Astrocyte (in vitro differentiated cells and primary cell): ENCODE data around the gene ZFR. TPM values are rescaled to one million over a fixed set of nuclear protein-coding genes. Genes with fewer than 3 reads are reported as not detected.
"Not testable (repeated sequence)": the region's sequence is repeated elsewhere in the genome, so short reads cannot be mapped to it uniquely, and the experiment has no call there.

Source experiments
- DNase-seq: peaks from one replicate; pipeline ENCODE4 v3.0.0-alpha.2; 2010; ENCODE audit warnings: low read depth
- FAIRE-seq: peaks from 2 replicates; lab custom pipeline; 2011; peaks lifted over from hg19 to GRCh38; lab: Jason Lieb, UNC
- H2AFZ ChIP-seq: 2 replicates; pipeline ENCODE4 v1.6.0; 2012; ENCODE audit warnings: low read depth, low read length, inconsistent platforms
- H3K27ac ChIP-seq: 2 replicates; pipeline ENCODE4 v1.5.1; 2011; ENCODE audit warnings: low read depth, low read length, inconsistent platforms
- H3K27me3 ChIP-seq: 2 replicates; pipeline ENCODE4 v1.6.0; 2011; ENCODE audit warnings: low read length, inconsistent platforms; ENCODE audit not compliant: insufficient read depth
- H3K36me3 ChIP-seq: 2 replicates; pipeline ENCODE4 v1.5.1; 2011; ENCODE audit warnings: low read length, inconsistent platforms; ENCODE audit not compliant: insufficient read depth
- H3K4me1 ChIP-seq: 2 replicates; pipeline ENCODE4 v1.5.1; 2011; ENCODE audit warnings: low read length, inconsistent platforms; ENCODE audit not compliant: insufficient read depth
- H3K4me2 ChIP-seq: 2 replicates; pipeline ENCODE4 v1.6.0; 2012; ENCODE audit warnings: low read length, inconsistent platforms
- H3K4me3 ChIP-seq: 2 replicates; pipeline ENCODE4 v1.5.1; 2011; ENCODE audit warnings: low read depth, mild to moderate bottlenecking, low read length, inconsistent platforms; ENCODE audit not compliant: insufficient read depth
- H3K79me2 ChIP-seq: 2 replicates; pipeline ENCODE4 v1.6.0; 2012; ENCODE audit warnings: mild to moderate bottlenecking, low read length, inconsistent platforms; ENCODE audit not compliant: insufficient read depth
- H3K9ac ChIP-seq: 2 replicates; pipeline ENCODE4 v1.6.0; 2012; ENCODE audit warnings: mild to moderate bottlenecking, low read length, inconsistent platforms
- H3K9me3 ChIP-seq: 2 replicates; pipeline ENCODE4 v1.5.1; 2012; ENCODE audit warnings: low read depth, mild to moderate bottlenecking, low read length, inconsistent platforms; ENCODE audit not compliant: insufficient read depth
- H4K20me1 ChIP-seq: 2 replicates; pipeline ENCODE4 v1.6.0; 2012; ENCODE audit warnings: low read length, inconsistent platforms; ENCODE audit not compliant: insufficient read depth
- H3K27ac Mint-ChIP-seq: one replicate; pipeline ENCODE4 v1.8.0; 2021; ENCODE audit warnings: mild to moderate bottlenecking, mixed read lengths; ENCODE audit not compliant: unreplicated experiment
- H3K27me3 Mint-ChIP-seq: one replicate; pipeline ENCODE4 v1.8.0; 2021; ENCODE audit warnings: low read depth, mixed read lengths; ENCODE audit not compliant: unreplicated experiment
- H3K36me3 Mint-ChIP-seq: one replicate; pipeline ENCODE4 v1.8.0; 2021; ENCODE audit warnings: low read depth, mixed read lengths; ENCODE audit not compliant: unreplicated experiment
- H3K4me1 Mint-ChIP-seq: one replicate; pipeline ENCODE4 v1.8.0; 2021; ENCODE audit warnings: low read depth, mixed read lengths; ENCODE audit not compliant: unreplicated experiment
- H3K4me3 Mint-ChIP-seq: one replicate; pipeline ENCODE4 v1.8.0; 2021; ENCODE audit warnings: mild to moderate bottlenecking, moderate library complexity, mixed read lengths; ENCODE audit not compliant: unreplicated experiment
- H3K9me3 Mint-ChIP-seq: one replicate; pipeline ENCODE4 v1.8.0; 2021; ENCODE audit warnings: mild to moderate bottlenecking, mixed read lengths; ENCODE audit not compliant: unreplicated experiment
- EZH2 ChIP-seq: IDR thresholded peaks from 2 replicates; pipeline ENCODE4 v1.6.1; 2012; ENCODE audit warnings: mild to moderate bottlenecking, low read length, inconsistent platforms; ENCODE audit not compliant: insufficient read depth
- total RNA-seq: library from RNA; stranded (reverse); gene quantifications from 2 replicates; pipeline ENCODE4 v1.2.1, GENCODE V29; 2021
- TF ChIP-seq, protein P1 (sequence below): IDR thresholded peaks from 2 replicates; pipeline ENCODE4 v1.5.1; 2011; ENCODE audit warnings: low read depth, mild to moderate bottlenecking, inconsistent platforms, low read length, moderate library complexity; ENCODE audit not compliant: insufficient read depth

The ZFR gene
- total RNA-seq, 1 donor from 2014 or later = 68.4 TPM

DNA sequence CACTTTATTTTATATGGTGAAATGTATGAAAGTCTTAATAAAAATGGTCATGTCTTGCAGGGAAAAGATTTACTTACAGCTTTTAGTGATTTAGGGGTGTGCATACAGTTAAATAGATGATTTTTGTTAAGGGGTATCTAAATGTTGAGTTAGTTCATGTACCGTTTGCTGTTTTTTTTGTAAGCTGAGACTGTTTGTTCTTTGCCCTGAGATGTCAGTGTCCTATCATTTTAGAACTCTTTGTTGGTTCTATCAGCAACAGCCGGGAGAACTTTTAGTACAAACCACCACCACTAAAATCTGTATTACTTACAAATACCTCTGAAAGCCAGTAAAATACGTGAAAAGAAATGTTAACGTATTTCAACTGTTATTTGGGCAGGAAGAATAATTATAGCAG lies 75.5 kb downstream of the ZFR start:
- no peaks in the 10 kb centered on the region for H3K9me3 ChIP-seq

DNA sequence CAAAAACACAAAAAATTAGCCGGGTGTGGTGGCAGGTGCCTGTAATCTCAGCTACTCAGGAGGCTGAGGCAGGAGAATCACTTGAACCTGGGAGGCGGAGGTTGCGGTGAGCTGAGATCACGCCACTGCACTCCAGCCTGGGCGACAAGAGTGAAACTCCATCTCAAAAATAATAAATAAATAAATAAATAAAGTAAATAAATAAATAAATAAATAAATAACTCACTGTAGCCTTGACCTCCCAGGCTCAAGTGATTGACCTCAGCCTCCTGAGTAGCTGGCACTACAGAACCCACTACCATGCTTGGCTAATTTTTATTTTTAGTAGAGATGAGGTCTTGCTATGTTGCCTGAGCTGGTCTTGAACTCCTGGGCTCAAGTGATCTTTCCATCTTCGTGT lies 77.3 kb downstream of the ZFR start:
- H3K27me3 Mint-ChIP-seq, H3K9ac ChIP-seq, DNase-seq, H2AFZ ChIP-seq, H3K27ac ChIP-seq, H3K4me3 Mint-ChIP-seq, H3K27ac Mint-ChIP-seq, H3K4me3 ChIP-seq, H3K9me3 Mint-ChIP-seq, H3K4me2 ChIP-seq, H4K20me1 ChIP-seq, H3K4me1 ChIP-seq, H3K79me2 ChIP-seq, H3K27me3 ChIP-seq, FAIRE-seq, H3K36me3 Mint-ChIP-seq, H3K9me3 ChIP-seq: not testable (repeated sequence)
- H3K36me3 ChIP-seq = peaks cover 27% of the 10 kb centered on the region
- H3K4me1 Mint-ChIP-seq = peaks cover 11% of the 10 kb centered on the region

More for the DNA sequence above, 75.5 kb downstream of the ZFR start:
- H3K4me3 ChIP-seq = no peak overlapping the region
- TF ChIP-seq, protein P1, sequence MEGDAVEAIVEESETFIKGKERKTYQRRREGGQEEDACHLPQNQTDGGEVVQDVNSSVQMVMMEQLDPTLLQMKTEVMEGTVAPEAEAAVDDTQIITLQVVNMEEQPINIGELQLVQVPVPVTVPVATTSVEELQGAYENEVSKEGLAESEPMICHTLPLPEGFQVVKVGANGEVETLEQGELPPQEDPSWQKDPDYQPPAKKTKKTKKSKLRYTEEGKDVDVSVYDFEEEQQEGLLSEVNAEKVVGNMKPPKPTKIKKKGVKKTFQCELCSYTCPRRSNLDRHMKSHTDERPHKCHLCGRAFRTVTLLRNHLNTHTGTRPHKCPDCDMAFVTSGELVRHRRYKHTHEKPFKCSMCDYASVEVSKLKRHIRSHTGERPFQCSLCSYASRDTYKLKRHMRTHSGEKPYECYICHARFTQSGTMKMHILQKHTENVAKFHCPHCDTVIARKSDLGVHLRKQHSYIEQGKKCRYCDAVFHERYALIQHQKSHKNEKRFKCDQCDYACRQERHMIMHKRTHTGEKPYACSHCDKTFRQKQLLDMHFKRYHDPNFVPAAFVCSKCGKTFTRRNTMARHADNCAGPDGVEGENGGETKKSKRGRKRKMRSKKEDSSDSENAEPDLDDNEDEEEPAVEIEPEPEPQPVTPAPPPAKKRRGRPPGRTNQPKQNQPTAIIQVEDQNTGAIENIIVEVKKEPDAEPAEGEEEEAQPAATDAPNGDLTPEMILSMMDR = no peak
- no peak for TF ChIP-seq EZH2
- H3K27me3 Mint-ChIP-seq = no peaks in the 10 kb centered on the region
- peaks cover 11% of the 10 kb centered on the region for H3K4me1 Mint-ChIP-seq
- H4K20me1 ChIP-seq = peaks cover 11% of the 10 kb centered on the region
- H2AFZ ChIP-seq = no peak overlapping the region
- H3K36me3 Mint-ChIP-seq = peaks cover 15% of the 10 kb centered on the region
- H3K4me2 ChIP-seq = no peak overlapping the region
- peaks cover 3% of the 10 kb centered on the region for H3K79me2 ChIP-seq
- no peak for FAIRE-seq
- peaks cover 25% of the 10 kb centered on the region for H3K36me3 ChIP-seq
- no peak overlapping the region for H3K27ac Mint-ChIP-seq
- no peaks in the 10 kb centered on the region for H3K4me1 ChIP-seq
- no peaks in the 10 kb centered on the region for H3K9me3 Mint-ChIP-seq
- no peak overlapping the region for H3K4me3 Mint-ChIP-seq
- no peak for DNase-seq
- no peak overlapping the region for H3K27ac ChIP-seq
- H3K27me3 ChIP-seq = no peaks in the 10 kb centered on the region
- H3K9ac ChIP-seq = no peak overlapping the region

DNA sequence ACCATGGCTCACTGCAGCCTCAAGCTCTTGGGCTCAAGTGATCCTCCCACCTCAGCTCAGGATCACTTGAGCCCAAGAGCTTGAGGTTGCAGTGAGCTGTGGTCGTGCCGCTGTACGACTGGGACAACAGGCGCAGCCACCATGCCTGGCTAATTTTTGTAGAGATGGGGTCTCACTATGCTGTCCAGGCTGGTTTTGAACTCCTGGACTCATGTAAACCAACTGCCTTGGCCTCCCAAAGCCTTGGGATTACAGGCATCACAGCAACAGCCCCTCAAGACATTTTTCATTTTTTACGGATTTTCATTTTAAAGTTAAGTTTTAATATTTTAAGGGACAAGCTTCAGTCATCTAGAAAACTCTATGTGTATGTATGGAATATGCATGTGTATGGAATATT lies 78.9 kb downstream of the ZFR start:
- H3K4me2 ChIP-seq = no peak overlapping the region
- Mint-ChIP-seq H3K4me1 (peaks cover 3% of the 10 kb centered on the region), H3K27me3 (no peaks in the 10 kb centered on the region), H3K27ac (no peak overlapping the region), H3K9me3 (no peaks in the 10 kb centered on the region), H3K4me3 (no peak overlapping the region), H3K36me3 (peaks cover 3% of the 10 kb centered on the region)
- H3K4me1 ChIP-seq = no peaks in the 10 kb centered on the region
- peaks cover 3% of the 10 kb centered on the region for H3K79me2 ChIP-seq
- H3K27ac ChIP-seq = no peak overlapping the region
- FAIRE-seq = no peak
- TF ChIP-seq, protein P1 = no peak
- TF ChIP-seq EZH2 = no peak
- H2AFZ ChIP-seq = no peak overlapping the region
- no peak overlapping the region for H3K4me3 ChIP-seq
- peaks cover 31% of the 10 kb centered on the region for H3K36me3 ChIP-seq
- H3K9ac ChIP-seq = no peak overlapping the region
- no peak for DNase-seq
- no peaks in the 10 kb centered on the region for H3K9me3 ChIP-seq
- peaks cover 6% of the 10 kb centered on the region for H4K20me1 ChIP-seq
- H3K27me3 ChIP-seq = no peaks in the 10 kb centered on the region
